ENCODE data around the gene SCN1B. TPM values are rescaled to one million over a fixed set of nuclear protein-coding genes. Genes with fewer than 3 reads are reported as not detected.

The SCN1B gene
- total RNA-seq, 4 donors from 2014 or later, result 8.0 to 23.2 (median 11.8) TPM

GRCh38 chr19:35073516-35073915, 43.2 kb downstream of the SCN1B start:
- ATAC-seq (ENCODE audit: low FRiP score) (no peak), DNase-seq (ENCODE audit: low spot score) (no peak)
- no peak for TF ChIP-seq CTCF (IDR thresholded peaks at IDR 0.05)

DNA sequence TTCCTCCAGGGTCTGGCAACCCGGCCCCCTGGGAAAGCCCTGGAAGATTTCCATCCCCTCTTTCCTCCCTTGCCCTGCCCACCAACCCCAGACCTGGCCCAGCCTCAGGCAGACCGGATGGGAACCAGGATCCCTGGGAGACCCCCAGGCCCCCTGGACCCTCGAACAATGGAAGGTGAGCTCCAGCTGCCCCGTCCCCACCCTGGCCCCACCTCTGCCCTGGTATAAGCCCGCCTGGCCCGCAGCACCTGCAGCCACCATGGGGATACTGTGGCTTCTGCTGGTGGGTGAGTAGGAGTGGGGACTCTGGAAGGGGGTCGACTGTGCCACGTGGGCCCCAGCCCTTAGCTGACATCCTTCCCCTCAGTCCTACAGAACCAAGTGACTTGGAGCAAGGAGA, 43.7 kb downstream of the SCN1B start:
- no peak for ATAC-seq (ENCODE audit: low FRiP score)
- no peak for DNase-seq (ENCODE audit: low spot score)
- TF ChIP-seq CTCF (IDR thresholded peaks at IDR 0.05), result no peak

GRCh38 chr19:35074426-35075201, 44.3 kb downstream of the SCN1B start:
- DNase-seq (ENCODE audit: low spot score) (no peak), ATAC-seq (ENCODE audit: low FRiP score) (no peak)
- no peak for TF ChIP-seq CTCF (IDR thresholded peaks at IDR 0.05)

DNA sequence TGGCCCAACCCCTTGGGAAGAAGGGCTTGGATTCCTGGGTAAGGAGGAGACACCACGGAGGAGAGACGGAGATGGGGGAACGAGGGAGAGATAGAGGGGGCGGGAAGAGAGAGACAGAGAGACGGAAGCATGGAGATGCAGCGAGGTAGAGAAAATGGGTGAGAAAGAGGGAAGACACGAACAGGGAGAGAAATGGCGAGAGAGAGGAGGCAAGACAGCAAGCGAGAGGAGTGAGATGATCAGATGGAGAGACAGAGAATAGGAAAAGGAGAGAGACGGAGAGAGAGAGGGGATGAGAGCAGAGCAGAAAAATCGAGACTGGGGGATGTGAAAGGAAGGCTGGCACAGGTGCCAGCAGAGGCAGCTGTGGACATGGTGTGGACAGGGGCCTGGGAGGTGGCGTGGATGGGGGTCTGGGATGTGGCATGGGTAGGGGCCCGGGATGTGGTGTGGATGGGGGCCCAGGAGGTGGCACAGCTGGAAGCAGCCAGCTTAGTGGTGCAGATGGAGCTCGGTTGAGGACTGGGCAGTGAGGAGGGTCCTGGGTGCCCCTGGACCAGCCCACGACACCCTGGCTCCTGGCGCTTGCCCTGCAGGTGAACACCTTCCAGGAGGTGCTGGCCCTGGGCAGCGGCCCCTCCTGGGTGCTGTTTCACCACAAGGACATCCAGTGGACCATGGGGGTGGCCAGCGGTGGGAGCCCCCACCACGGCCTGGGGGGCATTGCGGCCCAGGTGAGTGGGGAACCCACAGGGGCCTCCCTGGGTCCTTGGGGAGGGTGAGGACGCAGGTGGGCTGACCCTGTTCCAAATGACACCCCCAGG, 45.1 kb downstream of the SCN1B start:
- ATAC-seq (ENCODE audit: low FRiP score), result no peak
- TF ChIP-seq CTCF (IDR thresholded peaks at IDR 0.05), result no peak
- DNase-seq (ENCODE audit: low spot score), result no peak

- ATAC-seq (ENCODE audit: low FRiP score) (no peak), DNase-seq (ENCODE audit: low spot score) (no peak)
- no peak for TF ChIP-seq CTCF (IDR thresholded peaks at IDR 0.05)
These were observed 45.7 kb downstream of the SCN1B start for GRCh38 chr19:35076026-35076370.

- no peak for ATAC-seq (ENCODE audit: low FRiP score)
- no peak for DNase-seq (ENCODE audit: low spot score)
- no peak for TF ChIP-seq CTCF (IDR thresholded peaks at IDR 0.05)
These were observed 46.4 kb downstream of the SCN1B start for GRCh38 chr19:35076657-35077056.
